OCI-LY3 (cell line): ENCODE data around the gene DDX31.

Source experiments
- H2AFZ ChIP-seq: fragments of 200-600, 300-600 bp; shearing (Covaris generic); 2 replicates; pipeline ENCODE4 v1.6.0; 2014; ENCODE audit warnings: antibody characterized with exemption, low read depth, low read length
- H3K27ac ChIP-seq: fragments of 200-600, 300-600 bp; sonication (generic); 2 replicates; pipeline ENCODE4 v1.5.1; 2014; ENCODE audit warnings: mild to moderate bottlenecking, low read length, moderate library complexity, mixed read lengths
- H3K27me3 ChIP-seq: fragments of 200-600, 300-600 bp; sonication (generic); 2 replicates; pipeline ENCODE4 v1.6.1; 2014; ENCODE audit warnings: low read depth, low read length, mixed read lengths
- H3K36me3 ChIP-seq: fragments of 200-600, 300-600 bp; sonication (generic); replicated peaks from 2 replicates; pipeline ENCODE3; 2014; ENCODE audit warnings: low read depth, low read length, mixed read lengths
- H3K4me1 ChIP-seq: fragments of 300-600, 200-600 bp; sonication (generic); 2 replicates; pipeline ENCODE4 v1.6.1; 2014; ENCODE audit warnings: low read length, mixed read lengths
- H3K4me2 ChIP-seq: fragments of 200-600, 300-600 bp; sonication (generic); 2 replicates; pipeline ENCODE4 v1.6.1; 2014; ENCODE audit warnings: low read length, mixed read lengths
- H3K4me3 ChIP-seq: fragments of 300-600, 200-600 bp; sonication (generic); 2 replicates; pipeline ENCODE4 v1.5.1; 2014; ENCODE audit warnings: antibody characterized with exemption, mild to moderate bottlenecking, low read length, moderate library complexity
- H3K79me2 ChIP-seq: fragments of 300-600, 200-600 bp; shearing (Covaris generic); 2 replicates; pipeline ENCODE4 v1.6.1; 2014; ENCODE audit warnings: mild to moderate bottlenecking, low read length, mixed read lengths
- H3K9ac ChIP-seq: fragments of 300-600, 200-600 bp; shearing (Covaris generic); 2 replicates; pipeline ENCODE4 v1.6.0; 2014; ENCODE audit warnings: mild to moderate bottlenecking, low read length, moderate library complexity
- H3K9me3 ChIP-seq: fragments of 200-600, 300-600 bp; shearing (Covaris generic); 2 replicates; pipeline ENCODE4 v1.6.1; 2014; ENCODE audit warnings: low read length, mixed read lengths; ENCODE audit not compliant: insufficient read depth
- H4K20me1 ChIP-seq: fragments of 200-600, 300-600 bp; sonication (generic); 2 replicates; pipeline ENCODE4 v1.6.1; 2016; ENCODE audit warnings: low read length, mixed read lengths; ENCODE audit not compliant: insufficient read depth
- CTCF ChIP-seq: fragments of 200-600, 300-600 bp; sonication (generic); IDR thresholded peaks from 2 replicates; pipeline ENCODE4 v1.5.1; 2014; ENCODE audit warnings: antibody characterized with exemption, low read length, low read depth
- EZH2phosphoT487 ChIP-seq: fragments of 200-600 bp; shearing (Covaris generic); IDR thresholded peaks from 2 replicates; pipeline ENCODE4 v1.6.1; 2018; ENCODE audit warnings: antibody characterized with exemption, mixed run types, low read depth

Gene DDX31

GRCh38 chr9:132627594-132627993 is 42.2 kb downstream of the DDX31 start:
- no peaks in the 10 kb centered on the region for H3K27me3 ChIP-seq
- no peaks in the 10 kb centered on the region for H4K20me1 ChIP-seq
- H2AFZ ChIP-seq = no peak overlapping the region
- no peak for TF ChIP-seq EZH2phosphoT487
- TF ChIP-seq CTCF = no peak
- peaks cover 48% of the 10 kb centered on the region for H3K36me3 ChIP-seq
- no peak overlapping the region for H3K9ac ChIP-seq
- no peaks in the 10 kb centered on the region for H3K4me1 ChIP-seq
- H3K4me2 ChIP-seq = no peak overlapping the region
- no peak overlapping the region for H3K4me3 ChIP-seq
- no peaks in the 10 kb centered on the region for H3K9me3 ChIP-seq
- H3K27ac ChIP-seq = no peak overlapping the region
- H3K79me2 ChIP-seq = no peaks in the 10 kb centered on the region

GRCh38 chr9:132627106-132627505 is 42.7 kb downstream of the DDX31 start:
- Histone ChIP-seq H3K9ac (no peak overlapping the region), H3K9me3 (no peaks in the 10 kb centered on the region), H3K4me3 (no peak overlapping the region), H3K27me3 (no peaks in the 10 kb centered on the region), H3K4me1 (no peaks in the 10 kb centered on the region), H3K79me2 (no peaks in the 10 kb centered on the region), H3K36me3 (peaks cover 48% of the 10 kb centered on the region), H3K27ac (no peak overlapping the region), H4K20me1 (no peaks in the 10 kb centered on the region), H2AFZ (no peak overlapping the region), H3K4me2 (no peak overlapping the region)
- TF ChIP-seq EZH2phosphoT487 = no peak
- TF ChIP-seq CTCF = no peak

GRCh38 chr9:132626285-132626684 is 43.5 kb downstream of the DDX31 start:
- TF ChIP-seq EZH2phosphoT487 (no peak), CTCF (no peak)
- H3K9ac ChIP-seq = no peak overlapping the region

GRCh38 chr9:132622159-132622558 is 47.6 kb downstream of the DDX31 start:
- Histone ChIP-seq H4K20me1 (no peaks in the 10 kb centered on the region), H3K79me2 (no peaks in the 10 kb centered on the region), H3K27me3 (no peaks in the 10 kb centered on the region), H3K9me3 (no peaks in the 10 kb centered on the region), H3K4me2 (no peak overlapping the region), H3K36me3 (peaks cover 34% of the 10 kb centered on the region), H2AFZ (no peak overlapping the region), H3K4me1 (no peaks in the 10 kb centered on the region), H3K4me3 (no peak overlapping the region), H3K9ac (no peak overlapping the region), H3K27ac (no peak overlapping the region)
- TF ChIP-seq CTCF (no peak), EZH2phosphoT487 (no peak)

More at GRCh38 chr9:132626285-132626684, 43.5 kb downstream of the DDX31 start:
- H4K20me1 ChIP-seq = no peaks in the 10 kb centered on the region
- H3K27ac ChIP-seq = no peak overlapping the region
- no peaks in the 10 kb centered on the region for H3K9me3 ChIP-seq
- no peaks in the 10 kb centered on the region for H3K4me1 ChIP-seq
- no peaks in the 10 kb centered on the region for H3K79me2 ChIP-seq
- no peak overlapping the region for H2AFZ ChIP-seq
- no peak overlapping the region for H3K4me2 ChIP-seq
- no peaks in the 10 kb centered on the region for H3K27me3 ChIP-seq
- H3K4me3 ChIP-seq = no peak overlapping the region
- H3K36me3 ChIP-seq = peaks cover 43% of the 10 kb centered on the region
